RPMI7951 (cell line): ENCODE results near the gene NLRC5. TPM values are rescaled to one million over a fixed set of nuclear protein-coding genes. Genes with fewer than 3 reads are reported as not detected.
"Not testable (repeated sequence)": the region's sequence is repeated elsewhere in the genome, so short reads cannot be mapped to it uniquely, and the experiment has no call there.

Experiments
- DNase-seq: peaks from one replicate; pipeline ENCODE4 v3.0.0-alpha.2; 2012; ENCODE audit warnings: low read depth
- total RNA-seq: library from RNA; depleted of rRNA; stranded (reverse); fragments of >200 nt; shearing (Covaris generic); gene quantifications from 2 replicates; pipeline ENCODE4 v1.2.3, GENCODE V29; 2014

Gene NLRC5
- total RNA-seq, 1 experiment from 2014 or later: 15.0 TPM

- DNase-seq: peak; percentile 90
These were observed 24.9 kb upstream of the NLRC5 start for GRCh38 chr16:56964243-56965148.

DNA sequence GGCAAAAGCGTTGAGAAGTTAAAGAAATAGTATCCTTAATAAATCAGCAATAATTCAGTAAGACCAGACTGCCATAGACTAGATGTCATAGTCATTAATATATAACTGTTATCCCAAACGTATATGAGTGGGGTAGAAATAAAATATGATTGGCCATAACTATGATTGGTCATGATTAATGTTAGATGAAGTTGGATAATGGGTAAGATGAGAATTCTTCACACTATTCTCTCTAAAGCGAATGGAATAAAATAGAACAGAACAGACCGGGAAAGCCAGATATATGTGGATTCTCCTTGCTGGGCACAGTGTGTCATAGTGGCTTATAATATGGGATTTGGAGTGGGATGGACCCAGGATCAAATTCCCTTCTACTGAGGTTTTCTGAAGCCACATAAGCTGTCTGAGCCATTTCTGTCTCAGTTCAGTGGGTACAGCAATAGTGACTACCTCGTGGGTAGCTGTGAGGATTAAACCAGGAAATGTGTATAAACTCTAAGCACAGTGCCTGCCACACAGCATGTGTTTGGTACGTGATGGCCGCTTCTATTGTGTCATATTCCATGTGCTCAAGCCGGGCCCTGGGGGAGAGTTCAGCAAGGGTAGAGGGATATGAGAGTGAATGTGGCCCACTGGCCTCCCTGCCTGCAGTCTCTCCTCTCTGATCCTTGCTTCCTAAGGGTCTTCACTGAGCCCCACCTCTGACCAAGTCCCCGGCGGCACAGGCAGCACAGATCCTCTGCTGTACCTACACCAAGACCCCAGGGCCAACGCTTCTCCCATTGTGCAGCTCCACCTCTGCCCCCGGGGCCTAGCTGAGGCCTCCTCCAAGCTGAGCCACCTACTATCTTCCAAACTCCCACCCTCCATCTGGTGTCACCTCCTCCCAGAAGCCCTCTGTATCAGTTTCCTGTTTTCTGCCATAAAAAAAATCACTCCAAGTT is 23.9 kb upstream of the NLRC5 start:
- DNase-seq: peak; percentile 51

- peak; percentile 41 for DNase-seq
These were observed 23.3 kb upstream of the NLRC5 start for GRCh38 chr16:56966093-56966475.

DNA sequence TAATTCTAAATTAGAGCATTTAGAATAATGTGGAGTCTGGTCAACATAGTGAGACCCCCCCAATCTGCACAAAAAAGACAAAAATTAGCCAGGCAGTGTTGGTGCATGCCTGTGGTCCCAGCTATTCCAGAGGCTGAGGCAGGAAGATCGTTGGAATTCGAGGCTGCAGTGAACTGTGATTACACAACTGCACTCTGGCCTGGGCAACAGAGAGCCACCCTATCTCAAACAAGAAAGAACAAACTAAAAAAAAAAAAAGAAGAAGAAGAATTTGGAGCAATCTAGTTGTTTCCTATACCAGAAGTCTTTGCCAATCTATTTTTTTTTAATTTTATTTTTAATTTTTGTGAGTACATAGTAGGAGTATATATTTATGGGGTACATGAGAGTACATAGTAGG is 21.6 kb upstream of the NLRC5 start:
- DNase-seq: peak; percentile 40

GRCh38 chr16:56969769-56970168 is 19.6 kb upstream of the NLRC5 start:
- DNase-seq: no peak

DNA sequence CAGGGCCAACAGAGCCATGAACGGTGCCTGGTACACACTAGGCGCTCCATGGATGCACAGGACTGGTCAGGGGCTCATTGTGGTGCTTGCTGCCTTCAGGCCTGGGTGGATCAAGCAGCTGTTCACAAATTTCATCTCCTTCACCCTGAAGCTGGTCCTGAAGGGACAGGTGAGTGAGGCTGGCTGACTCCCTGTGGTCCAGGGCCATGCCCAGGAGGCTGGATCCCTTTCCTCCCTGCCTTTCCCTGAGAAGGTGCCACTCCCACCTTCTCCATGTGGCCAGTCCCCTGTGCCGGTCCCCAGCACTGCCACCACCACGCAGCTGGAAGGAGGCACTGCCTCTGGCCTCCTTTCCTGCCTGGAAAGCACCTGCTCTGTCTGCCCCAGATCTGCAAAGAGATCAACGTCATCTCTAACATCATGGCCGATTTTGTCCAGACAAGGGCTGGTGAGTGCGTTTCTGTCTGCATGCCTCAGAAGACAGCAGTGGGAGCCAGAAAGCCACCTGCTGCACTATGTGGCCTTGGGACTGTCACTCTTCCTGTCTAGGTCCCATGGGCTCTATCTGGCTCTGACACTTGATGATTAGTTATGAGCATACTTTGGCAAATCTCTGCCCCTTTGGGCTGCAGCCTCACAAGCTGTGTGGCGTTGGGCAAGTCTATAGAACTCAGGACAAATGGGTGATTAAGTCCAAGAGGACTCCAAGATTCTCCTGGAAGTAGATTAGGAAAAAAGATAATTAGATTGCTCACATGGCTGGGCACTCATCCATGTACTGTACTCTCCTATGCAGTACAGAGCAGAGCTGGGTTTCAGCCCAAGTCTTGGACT is 18.2 kb upstream of the NLRC5 start:
- DNase-seq: peak; percentile 57

- DNase-seq: no peak
These were observed 17.7 kb upstream of the NLRC5 start for GRCh38 chr16:56971768-56972043.

DNA sequence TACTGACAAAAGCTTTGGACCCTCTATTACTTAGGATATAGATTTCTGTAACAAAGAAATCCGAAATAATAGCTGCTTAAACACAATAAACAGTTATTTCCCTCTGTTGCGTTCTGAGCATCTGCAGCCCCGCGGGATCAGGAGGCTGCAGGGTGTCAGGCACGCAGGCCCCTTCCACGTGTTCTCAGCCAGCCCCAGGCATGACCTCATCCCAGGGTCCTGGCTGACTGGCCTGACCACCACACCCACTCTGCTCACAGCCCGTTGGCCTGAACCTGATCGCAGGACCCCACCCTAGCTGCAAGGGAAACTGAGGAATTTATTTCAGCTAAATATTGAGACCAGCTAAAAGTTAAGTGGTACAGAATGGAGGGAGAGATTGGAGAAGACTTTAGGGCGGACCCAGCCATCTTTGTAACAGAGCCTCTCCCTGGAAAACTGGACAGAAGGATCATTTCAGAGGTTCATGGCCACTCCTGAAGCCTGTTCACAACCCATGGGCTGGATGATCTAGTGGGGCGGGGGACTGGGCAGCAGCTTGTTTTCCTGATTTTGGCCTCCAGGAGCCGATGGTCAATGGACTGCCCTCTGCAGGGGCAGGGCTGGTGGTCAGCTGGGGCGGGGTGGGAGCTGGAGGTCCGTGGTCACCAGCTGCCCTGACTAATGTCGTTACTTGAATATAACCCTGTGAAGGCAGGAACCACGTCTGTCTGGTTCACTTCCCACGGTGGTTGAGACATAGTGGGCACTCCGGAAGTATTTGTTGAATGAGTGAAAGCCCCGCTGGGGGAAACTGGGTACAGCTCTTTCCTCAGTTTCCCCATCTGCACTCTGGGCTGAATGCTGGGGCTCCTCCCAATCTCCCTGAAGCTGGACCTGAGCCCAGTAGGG is 16.7 kb upstream of the NLRC5 start:
- no peak for DNase-seq

DNA sequence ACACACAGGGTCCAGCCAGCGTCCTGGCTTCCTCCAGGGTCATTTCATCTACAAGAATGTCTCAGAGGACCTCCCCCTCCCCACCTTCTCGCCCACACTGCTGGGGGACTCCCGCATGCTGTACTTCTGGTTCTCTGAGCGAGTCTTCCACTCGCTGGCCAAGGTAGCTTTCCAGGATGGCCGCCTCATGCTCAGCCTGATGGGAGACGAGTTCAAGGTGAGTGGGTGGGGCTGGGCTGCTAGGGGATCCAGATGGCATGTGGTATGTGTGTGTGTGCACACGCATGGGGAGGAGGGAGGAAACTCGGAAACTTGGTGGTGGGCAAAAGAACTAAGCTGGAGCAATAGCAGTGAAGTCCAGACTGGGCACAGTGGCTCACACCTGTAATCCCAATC is 16.1 kb upstream of the NLRC5 start:
- DNase-seq: no peak

- not testable (repeated sequence) for DNase-seq
These were observed 15.5 kb upstream of the NLRC5 start for GRCh38 chr16:56973899-56974298.

DNA sequence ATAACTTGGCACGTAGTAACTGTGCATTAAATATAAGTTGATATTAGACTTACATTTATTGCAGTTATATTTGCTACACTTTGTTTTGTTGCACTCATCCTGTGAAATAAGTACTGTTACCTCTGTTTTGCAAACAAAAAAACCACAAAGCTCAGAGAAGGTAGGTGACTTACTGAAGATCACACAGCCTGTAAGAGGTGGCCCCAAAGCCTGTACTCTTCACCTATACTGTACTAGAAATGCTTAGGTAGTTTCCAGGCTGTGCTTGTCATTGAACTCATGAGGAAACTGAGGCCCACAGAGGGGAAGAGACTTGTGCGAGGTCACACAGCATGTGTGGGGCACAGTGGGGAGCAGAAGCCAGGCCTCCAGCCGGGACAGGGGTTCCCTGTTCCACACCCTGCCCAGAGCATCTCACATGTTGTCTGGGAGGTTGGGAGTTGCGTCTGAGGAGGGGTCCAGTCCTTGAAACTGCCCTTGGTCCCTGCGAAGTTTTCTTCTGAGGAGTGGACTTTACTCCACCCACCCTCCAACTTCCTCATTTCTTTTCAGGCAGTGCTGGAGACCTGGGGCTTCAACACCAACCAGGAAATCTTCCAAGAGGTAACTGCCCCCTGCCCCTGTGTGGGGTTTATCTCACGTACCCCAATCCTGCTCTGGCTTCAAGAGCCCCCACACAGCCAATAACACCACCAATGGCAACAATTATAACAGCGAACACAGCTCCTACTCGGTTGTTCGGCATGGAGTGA is 14.6 kb upstream of the NLRC5 start:
- no peak for DNase-seq

- DNase-seq: no peak
These were observed 13.6 kb upstream of the NLRC5 start for GRCh38 chr16:56975714-56976113.

DNA sequence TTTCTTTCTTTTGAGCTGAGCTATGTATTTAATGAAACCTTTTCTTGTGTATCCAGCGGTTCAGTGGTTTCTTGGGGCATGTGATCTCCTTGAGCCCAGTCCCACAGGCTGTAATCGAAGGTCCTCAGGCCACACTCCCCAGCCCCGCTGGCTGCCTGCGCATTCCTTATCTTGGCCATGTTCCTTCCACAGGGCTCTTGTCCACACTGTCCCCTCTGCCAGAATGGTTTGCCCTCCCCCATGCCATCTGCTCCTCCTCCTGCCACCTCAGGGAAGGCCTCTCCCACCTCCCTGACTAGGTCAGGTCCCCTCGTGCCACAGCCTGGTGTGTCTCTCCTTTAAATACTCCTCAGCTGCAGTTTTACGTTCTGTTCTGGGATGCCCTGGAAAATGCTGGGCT is 12.1 kb upstream of the NLRC5 start:
- no peak for DNase-seq

DNA sequence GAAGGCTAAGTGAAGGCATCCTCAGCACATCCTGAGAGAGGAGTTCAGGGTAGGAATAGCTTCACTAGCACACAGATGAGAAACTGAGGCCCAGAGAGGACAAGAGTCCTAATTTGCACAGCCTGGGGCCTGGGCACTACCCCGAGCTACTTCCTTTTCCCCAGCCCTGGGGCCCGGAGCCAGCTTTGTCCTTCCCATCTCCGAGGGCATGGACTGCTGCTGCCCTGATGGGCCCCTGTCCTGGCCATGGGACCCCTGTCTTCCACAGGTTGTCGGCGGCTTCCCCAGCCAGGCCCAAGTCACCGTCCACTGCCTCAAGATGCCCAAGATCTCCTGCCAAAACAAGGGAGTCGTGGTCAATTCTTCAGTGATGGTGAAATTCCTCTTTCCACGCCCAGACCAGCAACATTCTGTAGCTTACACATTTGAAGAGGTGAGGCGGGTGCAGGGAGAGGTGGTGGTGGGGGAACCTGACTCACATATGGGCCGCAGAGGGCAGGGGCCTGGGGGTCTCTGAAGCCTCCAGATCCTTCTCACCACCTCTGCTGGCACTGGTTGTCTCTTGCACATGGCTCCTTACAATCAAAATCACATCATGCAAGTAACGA is 11.4 kb upstream of the NLRC5 start:
- DNase-seq: no peak

GRCh38 chr16:56980201-56980535 is 9.2 kb upstream of the NLRC5 start:
- no peak for DNase-seq

DNA sequence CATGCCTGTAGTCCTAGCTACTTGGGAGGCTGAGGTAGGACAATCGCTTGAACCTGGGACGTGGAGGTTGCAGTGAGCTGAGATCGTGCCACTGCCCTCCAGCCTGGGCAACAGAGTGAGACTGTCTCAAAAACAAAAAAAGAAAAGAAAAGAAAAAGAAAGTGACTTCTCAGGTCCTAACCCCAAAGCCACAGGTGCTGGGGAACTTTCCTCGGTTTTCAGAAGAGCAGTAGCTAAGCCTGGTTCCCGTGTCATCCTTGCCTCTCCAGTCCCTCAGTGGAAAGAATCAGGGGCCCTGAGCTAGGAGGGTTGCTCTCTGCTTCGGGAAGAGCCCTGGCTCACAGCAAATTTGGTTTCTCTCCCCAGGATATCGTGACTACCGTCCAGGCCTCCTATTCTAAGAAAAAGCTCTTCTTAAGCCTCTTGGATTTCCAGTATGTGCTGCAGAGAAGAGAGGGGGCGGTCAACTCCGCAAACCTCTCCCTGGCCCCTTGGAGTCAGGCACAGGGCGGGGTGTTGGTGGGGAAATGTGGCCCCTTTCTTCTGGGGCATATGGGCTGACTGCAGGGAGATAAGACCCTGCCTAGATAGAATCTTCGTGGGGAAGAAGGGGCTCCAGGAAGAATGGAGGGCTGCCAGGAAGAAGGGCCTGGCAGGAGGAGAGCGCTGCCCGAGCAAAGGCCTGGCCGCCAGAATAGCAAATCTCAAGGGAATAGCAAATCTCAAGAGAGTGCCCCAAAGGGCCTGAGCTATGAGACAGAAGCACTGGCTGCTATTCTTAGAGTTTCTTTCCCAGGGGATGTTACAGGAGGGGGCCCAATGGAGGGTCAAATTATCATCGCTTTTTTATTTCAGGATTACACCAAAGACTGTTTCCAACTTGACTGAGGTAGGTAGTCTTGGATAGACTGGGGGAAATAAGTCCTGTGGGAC is 8.3 kb upstream of the NLRC5 start:
- no peak for DNase-seq

DNA sequence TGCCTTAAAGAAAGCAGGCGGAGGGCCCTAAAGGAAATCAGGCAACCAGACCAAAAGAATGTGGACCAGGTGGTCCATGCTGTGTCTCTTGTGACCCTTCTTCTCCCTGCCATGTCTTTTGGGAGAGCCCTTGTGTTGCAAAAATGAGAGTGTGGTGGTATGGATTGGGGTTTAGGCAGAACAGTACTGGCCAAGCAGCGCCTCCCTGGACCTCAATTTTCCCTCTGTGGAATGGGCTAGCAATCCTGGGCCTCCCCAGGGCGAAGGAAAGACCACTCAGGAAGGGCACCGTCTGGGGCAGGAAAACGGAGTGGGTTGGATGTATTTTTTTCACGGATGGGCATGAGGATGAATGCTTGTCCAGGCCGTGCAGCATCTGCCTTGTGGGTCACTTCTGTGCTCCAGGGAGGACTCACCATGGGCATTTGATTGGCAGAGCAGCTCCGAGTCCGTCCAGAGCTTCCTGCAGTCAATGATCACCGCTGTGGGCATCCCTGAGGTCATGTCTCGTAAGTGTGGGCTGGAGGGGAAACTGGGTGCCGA is 7.6 kb upstream of the NLRC5 start:
- DNase-seq: no peak

DNA sequence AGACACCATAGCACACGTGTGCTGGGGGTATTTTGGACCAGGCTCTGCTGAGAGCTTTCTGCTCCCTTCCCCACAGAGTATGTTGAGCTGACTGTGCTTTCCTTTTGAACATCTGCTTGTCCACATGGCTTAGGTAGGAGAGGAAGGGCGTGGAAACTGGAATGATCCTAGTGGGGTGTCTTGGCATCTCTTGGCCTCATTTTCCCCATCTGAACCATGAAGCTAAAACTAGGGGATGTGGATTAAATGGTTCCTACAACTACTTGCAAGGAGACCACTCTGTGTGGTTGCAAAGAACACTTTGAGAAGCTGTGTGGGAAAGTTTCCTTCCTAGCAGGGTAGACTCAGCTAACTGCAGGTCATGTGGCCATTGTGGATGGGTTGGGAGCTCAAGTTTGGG is 6.7 kb upstream of the NLRC5 start:
- DNase-seq: no peak
